Uterus (tissue), 4 donors: ENCODE measurements around the gene CNTNAP1. TPM values are rescaled to one million over a fixed set of nuclear protein-coding genes. Genes with fewer than 3 reads are reported as not detected.

Experiments
- DNase-seq, 2 donors: peaks; one replicate each; pipeline ENCODE4 v3.0.0-alpha.2; 2019 to 2020
- H3K27ac ChIP-seq, 2 donors: fragments of 200-600 bp; sonication (generic); 1 replicate in 1 of 2; 2 replicates in 1 of 2; pipeline ENCODE4 v1.5.1; 2016 to 2018
- H3K27me3 ChIP-seq, 2 donors: fragments of 200-600 bp; sonication (generic); one replicate each; pipeline ENCODE4 v1.5.1; 2018 to 2019; ENCODE audit warnings: control low read depth in 1 of 2
- H3K36me3 ChIP-seq, 2 donors: fragments of 200-600 bp; sonication (generic); one replicate each; pipeline ENCODE4 v1.5.1; 2019; ENCODE audit warnings: control low read depth in 1 of 2
- H3K4me1 ChIP-seq, 2 donors: fragments of 200-600 bp; sonication (generic); one replicate each; pipeline ENCODE4 v1.5.1; 2018 to 2019; ENCODE audit warnings: control low read depth in 1 of 2
- H3K4me3 ChIP-seq, 2 donors: fragments of 200-600 bp; sonication (generic); 1 replicate in 1 of 2; 2 replicates in 1 of 2; pipeline ENCODE4 v1.5.1; 2018 to 2019; ENCODE audit warnings: mild to moderate bottlenecking in 1 of 2
- H3K9me3 ChIP-seq, 2 donors: fragments of 200-600 bp; sonication (generic); one replicate each; pipeline ENCODE4 v1.5.1; 2019; ENCODE audit warnings: control low read depth in 1 of 2
- CTCF ChIP-seq, 4 experiments: fragments of 200-600 bp in 2 of 4; fragments of 450-650 bp in 2 of 4; sonication (generic) in 2 of 4; IDR thresholded peaks; one replicate each; pipeline ENCODE4 v1.5.1; 2016 to 2019; ENCODE audit warnings: antibody characterized with exemption in 4 of 4, mild to moderate bottlenecking in 2 of 4, moderate library complexity in 1 of 4
- POLR2A ChIP-seq, 2 donors: fragments of 450-650 bp; IDR thresholded peaks; one replicate each; pipeline ENCODE4 v1.6.1; 2016; ENCODE audit warnings: antibody characterized with exemption in 2 of 2, mild to moderate bottlenecking in 1 of 2, moderate library complexity in 1 of 2
- intact Hi-C: fragments of 100-400 bp; cut with DNase I; formaldehyde crosslinking; loops from one replicate; pipeline ENCODE4 v1.15.1; 2023; ENCODE audit warnings: low total_unique reads
- microRNA-seq: library from miRNA; unstranded; fragments of <30 nt; microRNA quantifications from one replicate; pipeline ENCODE4, GENCODE V29; 2016; ENCODE audit warnings: borderline microRNAs expressed, borderline replicate concordance
- small RNA-seq: library from RNA; depleted of rRNA; stranded (forward); fragments of <200 nt; gene quantifications from one replicate; pipeline ENCODE3, GENCODE V24; 2016
- total RNA-seq, 4 donors: library from RNA; depleted of rRNA in 3 of 4; stranded (reverse); fragments of >200 nt in 3 of 4; gene quantifications; one replicate each; pipeline versions ENCODE4 v1.1.0 to v1.2.4, GENCODE V29; 2014 to 2023
- donor health status: DM: yes; HTN: yes; CAD: no.

Gene CNTNAP1
- total RNA-seq, 4 donors from 2014 or later = 1.5 to 61.5 (median 26.5) TPM

GRCh38 chr17:42748202-42748907 lies 66.0 kb downstream of the CNTNAP1 start:
- H3K27me3 ChIP-seq = no peaks in the 10 kb centered on the region
- TF ChIP-seq CTCF (IDR thresholded peaks at IDR 0.05) (no peak), POLR2A (IDR thresholded peaks at IDR 0.05) (no peak)
- H3K27ac ChIP-seq = peak overlapping the region; percentile 24 to 45
- intact Hi-C loops = no loop called here
- H3K4me3 ChIP-seq = no peak overlapping the region
- DNase-seq = peak in 1 of 2 donors; percentile 36
- H3K4me1 ChIP-seq = peaks cover 0 to 4% of the 10 kb centered on the region in 2 donors
- H3K9me3 ChIP-seq = no peaks in the 10 kb centered on the region
- H3K36me3 ChIP-seq = no peaks in the 10 kb centered on the region

- H3K36me3 ChIP-seq = no peaks in the 10 kb centered on the region
- H3K9me3 ChIP-seq = no peaks in the 10 kb centered on the region
- TF ChIP-seq POLR2A (IDR thresholded peaks at IDR 0.05) = no peak
- TF ChIP-seq CTCF (IDR thresholded peaks at IDR 0.05) = no peak
- DNase-seq = no peak
- H3K4me3 ChIP-seq = no peak overlapping the region
- no peaks in the 10 kb centered on the region for H3K27me3 ChIP-seq
- intact Hi-C loops = no loop called here
- no peaks in the 10 kb centered on the region for H3K4me1 ChIP-seq
- H3K27ac ChIP-seq = peak overlapping the region; percentile 24 to 45
Measured at GRCh38 chr17:42748908-42749798, 66.8 kb downstream of the CNTNAP1 start.

Small RNAs within 50 kb of the gene (microRNA-seq; reads per million reads assigned to microRNA genes)
- 2.5 reads per million for gene MIR6780A

Small RNAs within 50 kb of the gene (small RNA-seq; reads per million reads assigned to genes)
- gene MIR6780A = not detected

Other genes with a start within 250 kb of the CNTNAP1 start
- gene ATP6V0A1, start 223.7 kb upstream of the CNTNAP1 start, total RNA-seq = 100 to 1,000 TPM in 1 of 4 donors, 10 to 100 TPM in 3; 29.5 to 111 (median 64.5) TPM
- gene NAGLU, start 146.3 kb upstream of the CNTNAP1 start, total RNA-seq = 10 to 100 TPM in 3 of 4 donors, 1 to 10 TPM in 1; 8.7 to 33.5 (median 25.6) TPM
- 1 to 10 TPM in 1 of 4 donors, under 1 TPM in 1, not detected in 2; 0.35 to 3.1 TPM for gene HSD17B1, start 129.6 kb upstream of the CNTNAP1 start, total RNA-seq
- 10 to 100 TPM in 3 of 4 donors, 1 to 10 TPM in 1; 2.6 to 42.6 (median 16.1) TPM for gene COASY, start 120.4 kb upstream of the CNTNAP1 start, total RNA-seq
- gene MLX, start 115.4 kb upstream of the CNTNAP1 start, total RNA-seq = 10 to 100 TPM in 3 of 4 donors, 1 to 10 TPM in 1; 6.9 to 50.0 (median 35.1) TPM
- 10 to 100 TPM in 1 of 4 donors, 1 to 10 TPM in 3; 2.8 to 16.5 (median 5.0) TPM for gene PSMC3IP, start 104.8 kb upstream of the CNTNAP1 start, total RNA-seq
- 10 to 100 TPM; 12.6 to 72.7 (median 46.3) TPM for gene RETREG3, start 73.2 kb upstream of the CNTNAP1 start, total RNA-seq
- gene TUBG1, start 72.8 kb upstream of the CNTNAP1 start, total RNA-seq = 10 to 100 TPM in 3 of 4 donors, 1 to 10 TPM in 1; 7.9 to 39.4 (median 23.9) TPM
- gene TUBG2, start 23.2 kb upstream of the CNTNAP1 start, total RNA-seq = 10 to 100 TPM in 3 of 4 donors, 1 to 10 TPM in 1; 9.7 to 60.7 (median 27.6) TPM
- gene PLEKHH3, start 5.5 kb upstream of the CNTNAP1 start, total RNA-seq = 100 to 1,000 TPM in 1 of 4 donors, 10 to 100 TPM in 1, 1 to 10 TPM in 2; 2.9 to 102 (median 19.2) TPM
- 10 to 100 TPM in 1 of 4 donors, 1 to 10 TPM in 1, under 1 TPM in 2; 0.26 to 17.9 (median 1.6) TPM for gene CCR10, start 688 bp upstream of the CNTNAP1 start, total RNA-seq
- 10 to 100 TPM; 31.5 to 89.5 (median 44.5) TPM for gene EZH1, start 62.5 kb downstream of the CNTNAP1 start, total RNA-seq
- 10 to 100 TPM; 13.7 to 52.2 (median 29.2) TPM for gene RAMP2, start 78.7 kb downstream of the CNTNAP1 start, total RNA-seq
- 10 to 100 TPM; 36.8 to 70.7 (median 51.7) TPM for gene VPS25, start 90.9 kb downstream of the CNTNAP1 start, total RNA-seq
- 1 to 10 TPM in 1 of 4 donors, under 1 TPM in 2, not detected in 1; under 0.01 to 1.7 (median 0.34) TPM for gene WNK4, start 98.1 kb downstream of the CNTNAP1 start, total RNA-seq
- gene COA3, start 116.2 kb downstream of the CNTNAP1 start, total RNA-seq = 100 to 1,000 TPM in 1 of 4 donors, 10 to 100 TPM in 3; 40.9 to 100 (median 51.8) TPM
- gene CNTD1, start 116.3 kb downstream of the CNTNAP1 start, total RNA-seq = 1 to 10 TPM in 1 of 4 donors, under 1 TPM in 1, not detected in 2; 0.69 to 1.2 TPM
- 100 to 1,000 TPM in 1 of 4 donors, 10 to 100 TPM in 3; 42.6 to 108 (median 72.6) TPM for gene BECN1, start 141.8 kb downstream of the CNTNAP1 start, total RNA-seq
- gene PSME3, start 150.9 kb downstream of the CNTNAP1 start, total RNA-seq = 10 to 100 TPM in 3 of 4 donors, 1 to 10 TPM in 1; 9.7 to 74.3 (median 46.0) TPM
- gene AOC2, start 162.0 kb downstream of the CNTNAP1 start, total RNA-seq = 1 to 10 TPM in 3 of 4 donors, not detected in 1; 1.3 to 5.3 (median 3.0) TPM
- gene AOC3, start 168.7 kb downstream of the CNTNAP1 start, total RNA-seq = 10 to 100 TPM; 11.8 to 86.2 (median 15.5) TPM
- not detected for gene G6PC1, start 218.3 kb downstream of the CNTNAP1 start, total RNA-seq